Stimulated activated CD4-positive, alpha-beta T cell treated with anti-CD3 and anti-CD28 coated beads, Interleukin-15, amount 100 ng/mL, for 24 hours (primary cell): ENCODE measurements around the gene DBF4B.
"Not testable (repeated sequence)": the region's sequence is repeated elsewhere in the genome, so short reads cannot be mapped to it uniquely, and the experiment has no call there.

Experiments
- DNase-seq: peaks from one replicate; pipeline ENCODE4 v3.0.0-alpha.2; 2020

DBF4B gene

GRCh38 chr17:44736551-44737240 is 28.2 kb downstream of the DBF4B start:
- DNase-seq, result no peak

- DNase-seq, result no peak
Observed at GRCh38 chr17:44738214-44738906, 29.9 kb downstream of the DBF4B start.

- DNase-seq, result no peak
Observed at GRCh38 chr17:44741316-44741715, 32.9 kb downstream of the DBF4B start.

GRCh38 chr17:44745301-44745700 is 36.8 kb downstream of the DBF4B start:
- DNase-seq, result no peak

- DNase-seq, result not testable (repeated sequence)
Observed at GRCh38 chr17:44745738-44746137, 37.3 kb downstream of the DBF4B start.

- DNase-seq, result no peak
Observed at GRCh38 chr17:44747566-44747965, 39.1 kb downstream of the DBF4B start.

- no peak for DNase-seq
Observed at GRCh38 chr17:44749076-44749979, 40.9 kb downstream of the DBF4B start.

GRCh38 chr17:44749980-44750318 is 41.5 kb downstream of the DBF4B start:
- DNase-seq, result no peak

- DNase-seq, result no peak
Observed at GRCh38 chr17:44751331-44751730, 42.9 kb downstream of the DBF4B start.

- no peak for DNase-seq
Observed at GRCh38 chr17:44751806-44752205, 43.3 kb downstream of the DBF4B start.

- DNase-seq, result no peak
Observed at GRCh38 chr17:44752953-44753861, 44.7 kb downstream of the DBF4B start.

- no peak for DNase-seq
Observed at GRCh38 chr17:44754276-44754675, 45.8 kb downstream of the DBF4B start.

GRCh38 chr17:44755180-44755579 is 46.7 kb downstream of the DBF4B start:
- not testable (repeated sequence) for DNase-seq

GRCh38 chr17:44757045-44757917 is 48.8 kb downstream of the DBF4B start:
- DNase-seq, result no peak

GRCh38 chr17:44757918-44758413 is 49.5 kb downstream of the DBF4B start:
- no peak for DNase-seq

GRCh38 chr17:44758414-44759085 is 50.1 kb downstream of the DBF4B start, which contains the start of gene ADAM11:
ADAM11 (plus strand) TSS chr17:44758988; CDS start chr17:44759200, 212 bp downstream.
- DNase-seq, result peak; percentile 22

- peak; percentile 15 for DNase-seq
Observed at GRCh38 chr17:44759086-44759915, 50.8 kb downstream of the DBF4B start.

- DNase-seq, result no peak
Observed at GRCh38 chr17:44759916-44760243, 51.4 kb downstream of the DBF4B start.

- DNase-seq, result no peak
Observed at GRCh38 chr17:44760474-44761308, 52.2 kb downstream of the DBF4B start.
